H9 (cell line): ENCODE results near the gene KLF6. TPM values are rescaled to one million over a fixed set of nuclear protein-coding genes. Genes with fewer than 3 reads are reported as not detected.

Source experiments
- DNase-seq: peaks from one replicate; pipeline ENCODE4 v3.0.0-alpha.2; 2017
- H2AFZ ChIP-seq: one replicate; pipeline ENCODE4 v1.6.1; 2013; ENCODE audit warnings: mild to moderate bottlenecking, low read length, control low read depth, moderate library complexity
- H2AK5ac ChIP-seq: 2 replicates; pipeline ENCODE4 v1.6.1; 2013; ENCODE audit warnings: low read length, control low read depth, mixed read lengths; ENCODE audit not compliant: insufficient read length
- H2BK120ac ChIP-seq: one replicate; pipeline ENCODE4 v1.6.1; 2013; ENCODE audit warnings: low read depth, mild to moderate bottlenecking, low read length, control low read depth, inconsistent platforms; ENCODE audit not compliant: poor library complexity, severe bottlenecking
- H2BK12ac ChIP-seq: 2 replicates; pipeline ENCODE4 v1.6.1; 2013; ENCODE audit warnings: low read length, control low read depth, mixed read lengths, low read depth; ENCODE audit not compliant: insufficient read length
- H2BK15ac ChIP-seq: 2 replicates; pipeline ENCODE4 v1.6.1; 2013; ENCODE audit warnings: low read depth, low read length, control low read depth
- H2BK20ac ChIP-seq: one replicate; pipeline ENCODE4 v1.6.1; 2013; ENCODE audit warnings: low read depth, mild to moderate bottlenecking, low read length, control low read depth, inconsistent platforms; ENCODE audit not compliant: poor library complexity, severe bottlenecking
- H2BK5ac ChIP-seq: 2 replicates; pipeline ENCODE4 v1.6.1; 2013; ENCODE audit warnings: low read length, control low read depth, mixed read lengths; ENCODE audit not compliant: insufficient read length
- H3K14ac ChIP-seq: 2 replicates; pipeline ENCODE4 v1.6.1; 2013; ENCODE audit warnings: low read length, control low read depth; ENCODE audit not compliant: insufficient read depth
- H3K18ac ChIP-seq: 2 replicates; pipeline ENCODE4 v1.6.1; 2013; ENCODE audit warnings: low read depth, mild to moderate bottlenecking, mixed read lengths, low read length, control low read depth; ENCODE audit not compliant: insufficient read length
- H3K23ac ChIP-seq: 2 replicates; pipeline ENCODE4 v1.6.1; 2013; ENCODE audit warnings: low read length, control low read depth, mixed read lengths, low read depth; ENCODE audit not compliant: insufficient read length
- H3K23me2 ChIP-seq: 2 replicates; pipeline ENCODE4 v1.6.1; 2013; ENCODE audit warnings: low read depth, mild to moderate bottlenecking, mixed read lengths, low read length, control low read depth; ENCODE audit not compliant: insufficient read length, poor library complexity, severe bottlenecking
- H3K27ac ChIP-seq: 2 replicates; pipeline ENCODE4 v1.5.1; 2013; ENCODE audit warnings: low read length, control low read depth, mixed read lengths, low read depth; ENCODE audit not compliant: insufficient read length
- H3K27me3 ChIP-seq: 2 replicates; pipeline ENCODE4 v1.6.1; 2013; ENCODE audit warnings: low read length, control low read depth, inconsistent platforms; ENCODE audit not compliant: insufficient read depth
- H3K4ac ChIP-seq: 2 replicates; pipeline ENCODE4 v1.6.1; 2013; ENCODE audit warnings: low read depth, mild to moderate bottlenecking, control low read depth, inconsistent platforms, low read length, moderate library complexity
- H3K4me1 ChIP-seq: 2 replicates; pipeline ENCODE4 v1.6.1; 2013; ENCODE audit warnings: low read length, control low read depth, inconsistent platforms; ENCODE audit not compliant: insufficient read depth
- H3K4me2 ChIP-seq: 2 replicates; pipeline ENCODE4 v1.6.1; 2013; ENCODE audit warnings: low read length, control low read depth, mixed read lengths; ENCODE audit not compliant: insufficient read length, insufficient read depth
- H3K56ac ChIP-seq: 2 replicates; pipeline ENCODE4 v1.6.1; 2013; ENCODE audit warnings: low read depth, mild to moderate bottlenecking, mixed read lengths, low read length, control low read depth; ENCODE audit not compliant: insufficient read length
- H3K79me1 ChIP-seq: 2 replicates; pipeline ENCODE4 v1.6.1; 2013; ENCODE audit warnings: low read depth, mild to moderate bottlenecking, moderate library complexity, low read length, control low read depth, inconsistent platforms; ENCODE audit not compliant: insufficient read depth, poor library complexity, severe bottlenecking
- H3K79me2 ChIP-seq: 2 replicates; pipeline ENCODE4 v1.6.1; 2013; ENCODE audit warnings: low read length, control low read depth, inconsistent platforms; ENCODE audit not compliant: insufficient read depth
- H3K9ac ChIP-seq: 2 replicates; pipeline ENCODE4 v1.6.1; 2013; ENCODE audit warnings: low read length, control low read depth, mixed read lengths; ENCODE audit not compliant: insufficient read length; ENCODE audit errors: extremely low read depth
- H3K9me3 ChIP-seq: one replicate; pipeline ENCODE4 v1.6.1; 2013; ENCODE audit warnings: low read depth, low read length, inconsistent platforms; ENCODE audit not compliant: control insufficient read depth
- H3T11ph ChIP-seq: one replicate; pipeline ENCODE4 v1.6.1; 2013; ENCODE audit warnings: mild to moderate bottlenecking, low read length, control low read depth, inconsistent platforms
- H4K20me1 ChIP-seq: one replicate; pipeline ENCODE4 v1.6.1; 2013; ENCODE audit not compliant: control insufficient read depth, insufficient read length, insufficient read depth
- H4K5ac ChIP-seq: 2 replicates; pipeline ENCODE4 v1.6.1; 2013; ENCODE audit warnings: low read depth, mild to moderate bottlenecking, mixed read lengths, low read length, control low read depth; ENCODE audit not compliant: insufficient read length
- H4K8ac ChIP-seq: replicated peaks from 2 replicates; pipeline ENCODE4 v1.6.1; 2013; ENCODE audit warnings: low read length, control low read depth, mixed read lengths, low read depth; ENCODE audit not compliant: insufficient read length
- H4K91ac ChIP-seq: 2 replicates; pipeline ENCODE4 v1.6.1; 2013; ENCODE audit warnings: low read depth, mild to moderate bottlenecking, moderate library complexity, mixed read lengths, low read length, control low read depth; ENCODE audit not compliant: insufficient read length
- H3K27ac Mint-ChIP-seq, 3 experiments: 2 replicates in 2 of 3; 3 replicates in 1 of 3; pipeline ENCODE4 v1.8.0; 2020 to 2021; ENCODE audit warnings: mixed read lengths in 3 of 3, mild to moderate bottlenecking in 1 of 3, moderate library complexity in 1 of 3
- H3K27me3 Mint-ChIP-seq: 2 replicates; pipeline ENCODE4 v1.8.0; 2021; ENCODE audit warnings: low read depth, mild to moderate bottlenecking, moderate library complexity, mixed read lengths
- H3K36me3 Mint-ChIP-seq, 3 experiments: 2 replicates in 2 of 3; 3 replicates in 1 of 3; pipeline ENCODE4 v1.8.0; 2020 to 2021; ENCODE audit warnings: low read depth in 3 of 3, mixed read lengths in 3 of 3; ENCODE audit not compliant: insufficient read depth in 1 of 3
- H3K4me1 Mint-ChIP-seq, 2 experiments: 2 replicates each; pipeline ENCODE4 v1.8.0; 2020; ENCODE audit warnings: mixed read lengths in 2 of 2
- H3K4me3 Mint-ChIP-seq, 2 experiments: 2 replicates in 1 of 2; 3 replicates in 1 of 2; pipeline ENCODE4 v1.8.0; 2020 to 2021; ENCODE audit warnings: mild to moderate bottlenecking in 2 of 2, mixed read lengths in 2 of 2, moderate library complexity in 1 of 2
- H3K9me3 Mint-ChIP-seq, 2 experiments: 2 replicates in 1 of 2; 3 replicates in 1 of 2; pipeline ENCODE4 v1.8.0; 2020; ENCODE audit warnings: mild to moderate bottlenecking in 2 of 2, mixed read lengths in 2 of 2, moderate library complexity in 1 of 2
- CTCF ChIP-seq: fragments of 200-600 bp; sonication (generic); conservative IDR thresholded peaks from 3 replicates; pipeline ENCODE4 v1.8.0; 2021; ENCODE audit warnings: antibody characterized with exemption, mild to moderate bottlenecking
- WGBS: extraction: QIAGEN DNeasy Blood & Tissue Kit; methylation state at CpG from one replicate; pipeline ENCODE4 v1.1.7; 2013; ENCODE audit warnings: missing lambda C conversion rate, low lambda C conversion rate, mixed read lengths; ENCODE audit not compliant: insufficient read length; ENCODE audit errors: extremely low coverage; 5-methylcytosine and 5-hydroxymethylcytosine counted together
- total RNA-seq: library from RNA; stranded (reverse); gene quantifications from 2 replicates; pipeline ENCODE4 v1.2.1, GENCODE V29; 2021

Gene KLF6
- total RNA-seq, 1 experiment from 2014 or later, result 19.3 TPM

- no CpG with 5 or more reads among the region's 5 CpGs for WGBS
- no peak overlapping the region for H3K56ac ChIP-seq
- no peaks in the 10 kb centered on the region for H3K9me3 ChIP-seq
- H3K23ac ChIP-seq, result no peak overlapping the region
- no peak overlapping the region for H3K27ac Mint-ChIP-seq
- no peak overlapping the region for H3K4me2 ChIP-seq
- H3K4me3 Mint-ChIP-seq, result no peak overlapping the region
- no peak overlapping the region for H2BK120ac ChIP-seq
- no peaks in the 10 kb centered on the region for H3K9me3 Mint-ChIP-seq
- H2BK15ac ChIP-seq, result no peak overlapping the region
- peaks cover 7% of the 10 kb centered on the region for H3K27me3 Mint-ChIP-seq
- H3K14ac ChIP-seq, result no peak overlapping the region
- no peaks in the 10 kb centered on the region for H3K4me1 ChIP-seq
- H4K8ac ChIP-seq, result no peak overlapping the region
- H3K4me1 Mint-ChIP-seq, result peaks cover 7 to 10% of the 10 kb centered on the region in 2 experiments
- no peaks in the 10 kb centered on the region for H4K20me1 ChIP-seq
- no peaks in the 10 kb centered on the region for H3K27me3 ChIP-seq
- H3K9ac ChIP-seq, result no peak overlapping the region
- H2BK12ac ChIP-seq, result no peak overlapping the region
- H3K27ac ChIP-seq, result no peak overlapping the region
- no peaks in the 10 kb centered on the region for H3K36me3 Mint-ChIP-seq
- DNase-seq, result no peak
- H3T11ph ChIP-seq, result no peak overlapping the region
- H4K5ac ChIP-seq, result no peak overlapping the region
- H3K23me2 ChIP-seq, result no peaks in the 10 kb centered on the region
- no peak overlapping the region for H2BK5ac ChIP-seq
- H4K91ac ChIP-seq, result no peak overlapping the region
- no peaks in the 10 kb centered on the region for H3K79me1 ChIP-seq
- no peak for TF ChIP-seq CTCF
- H3K79me2 ChIP-seq, result no peaks in the 10 kb centered on the region
- H3K4ac ChIP-seq, result no peak overlapping the region
- H2BK20ac ChIP-seq, result no peak overlapping the region
- no peak overlapping the region for H2AK5ac ChIP-seq
- H2AFZ ChIP-seq, result no peak overlapping the region
- no peak overlapping the region for H3K18ac ChIP-seq
These were observed 28.7 kb downstream of the KLF6 start for GRCh38 chr10:3756360-3756740.
